Effector memory CD8-positive, alpha-beta T cell (primary cell): ENCODE results near the gene FLNB.
A peak's percentile ranks its signal among the peaks of the same experiment; 100 is the strongest.
"Not testable (repeated sequence)": the region's sequence is repeated elsewhere in the genome, so short reads cannot be mapped to it uniquely, and the experiment has no call there.

ENCODE experiments used
- ATAC-seq: fragments of 150-1000 bp; cut with Tn5 transposase; replicated peaks from 2 replicates; pipeline ENCODE4 v1.10.0; 2021; ENCODE audit warnings: mild to moderate bottlenecking, moderate library complexity
- DNase-seq, 3 experiments: peaks; one replicate each; pipeline ENCODE4 v3.0.0; 2021
- H3K27ac Mint-ChIP-seq, 2 donors: one replicate each; pipeline ENCODE4 v1.8.0; 2022; ENCODE audit warnings: mild to moderate bottlenecking in 2 of 2, mixed read lengths in 2 of 2, moderate library complexity in 2 of 2
- H3K27me3 Mint-ChIP-seq, 2 donors: one replicate each; pipeline ENCODE4 v1.8.0; 2022; ENCODE audit warnings: mixed read lengths in 2 of 2
- H3K36me3 Mint-ChIP-seq: one replicate; pipeline ENCODE4 v1.8.0; 2022; ENCODE audit warnings: mild to moderate bottlenecking, moderate library complexity, mixed read lengths; ENCODE audit not compliant: insufficient read depth
- H3K4me1 Mint-ChIP-seq, 2 donors: one replicate each; pipeline ENCODE4 v1.8.0; 2022; ENCODE audit warnings: low read depth in 2 of 2, mixed read lengths in 2 of 2
- H3K4me3 Mint-ChIP-seq, 2 donors: one replicate each; pipeline ENCODE4 v1.8.0; 2022; ENCODE audit warnings: mild to moderate bottlenecking in 2 of 2, mixed read lengths in 2 of 2, moderate library complexity in 2 of 2
- H3K9me3 Mint-ChIP-seq, 2 donors: one replicate each; pipeline ENCODE4 v1.8.0; 2022; ENCODE audit warnings: mixed read lengths in 2 of 2

The FLNB gene

GRCh38 chr3:57989198-57989597 is 19.0 kb upstream of the FLNB start:
- not testable (repeated sequence) for H3K27me3 Mint-ChIP-seq, ATAC-seq, H3K4me1 Mint-ChIP-seq, H3K9me3 Mint-ChIP-seq, DNase-seq, H3K4me3 Mint-ChIP-seq, H3K36me3 Mint-ChIP-seq, H3K27ac Mint-ChIP-seq

- no peaks in the 10 kb centered on the region for H3K36me3 Mint-ChIP-seq
- no peaks in the 10 kb centered on the region for H3K4me1 Mint-ChIP-seq
- H3K27me3 Mint-ChIP-seq, result no peaks in the 10 kb centered on the region
- H3K4me3 Mint-ChIP-seq, result no peak overlapping the region
- no peaks in the 10 kb centered on the region for H3K9me3 Mint-ChIP-seq
- ATAC-seq, result no peak
- no peak for DNase-seq
- H3K27ac Mint-ChIP-seq, result no peak overlapping the region
Observed at GRCh38 chr3:57989646-57990045, 18.6 kb upstream of the FLNB start.

GRCh38 chr3:57992452-57993213 is 15.6 kb upstream of the FLNB start:
- DNase-seq, result no peak
- Mint-ChIP-seq H3K27me3 (no peaks in the 10 kb centered on the region), H3K27ac (no peak overlapping the region), H3K36me3 (no peaks in the 10 kb centered on the region), H3K9me3 (no peaks in the 10 kb centered on the region), H3K4me3 (no peak overlapping the region), H3K4me1 (no peaks in the 10 kb centered on the region)
- ATAC-seq, result no peak

GRCh38 chr3:57998366-57999283 is 9.6 kb upstream of the FLNB start:
- H3K4me3 Mint-ChIP-seq, result peak overlapping the region; percentile 36 to 61
- peaks cover 8 to 11% of the 10 kb centered on the region in 2 donors for H3K4me1 Mint-ChIP-seq
- H3K27ac Mint-ChIP-seq, result peak overlapping the region; percentile 14 to 93
- ATAC-seq (peak; percentile 17), DNase-seq (no peak)
- no peaks in the 10 kb centered on the region for H3K36me3 Mint-ChIP-seq
- H3K9me3 Mint-ChIP-seq, result no peaks in the 10 kb centered on the region
- no peaks in the 10 kb centered on the region for H3K27me3 Mint-ChIP-seq

DNA sequence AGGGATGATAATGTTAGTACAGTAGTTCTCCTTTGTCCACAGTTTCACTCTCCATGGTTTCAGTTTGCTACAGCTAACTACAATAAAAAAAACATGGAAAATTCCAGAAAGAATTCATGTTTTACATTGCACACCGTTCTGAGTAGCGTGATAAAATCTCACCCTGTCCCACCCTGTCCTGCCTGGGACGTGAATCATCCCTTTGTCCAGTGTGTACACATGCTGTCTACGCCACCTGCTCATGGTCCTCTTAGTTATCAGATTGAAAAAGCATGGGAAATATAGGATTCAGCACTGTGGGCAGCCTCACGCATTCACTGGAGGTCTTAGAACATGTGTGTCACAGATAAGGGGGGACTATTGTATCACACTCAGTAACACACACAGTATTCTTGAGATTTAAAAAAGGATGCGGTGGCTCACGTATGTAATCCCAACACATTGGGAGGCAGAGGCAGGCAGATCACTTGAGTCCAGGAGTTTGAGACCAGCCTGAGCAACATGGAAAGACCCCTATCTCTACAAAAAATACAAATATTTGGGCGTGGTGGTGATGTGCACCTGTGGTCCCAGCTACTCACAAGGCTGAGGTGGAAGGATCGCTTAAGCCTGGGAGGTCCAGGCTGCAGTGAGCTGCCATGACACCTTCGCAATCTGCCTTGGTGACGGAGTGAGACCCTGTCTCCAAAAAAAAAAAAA is 8.7 kb upstream of the FLNB start:
- Mint-ChIP-seq H3K27ac (no peak overlapping the region), H3K27me3 (no peaks in the 10 kb centered on the region), H3K4me1 (peaks cover 8 to 11% of the 10 kb centered on the region in 2 donors), H3K9me3 (no peaks in the 10 kb centered on the region), H3K36me3 (no peaks in the 10 kb centered on the region), H3K4me3 (no peak overlapping the region)
- ATAC-seq, result no peak
- no peak for DNase-seq

GRCh38 chr3:58000306-58001085 is 7.7 kb upstream of the FLNB start:
- DNase-seq (no peak), ATAC-seq (no peak)
- no peaks in the 10 kb centered on the region for H3K27me3 Mint-ChIP-seq
- no peak overlapping the region for H3K27ac Mint-ChIP-seq
- no peaks in the 10 kb centered on the region for H3K9me3 Mint-ChIP-seq
- no peak overlapping the region for H3K4me3 Mint-ChIP-seq
- peaks cover 8 to 11% of the 10 kb centered on the region in 2 donors for H3K4me1 Mint-ChIP-seq
- H3K36me3 Mint-ChIP-seq, result no peaks in the 10 kb centered on the region

DNA sequence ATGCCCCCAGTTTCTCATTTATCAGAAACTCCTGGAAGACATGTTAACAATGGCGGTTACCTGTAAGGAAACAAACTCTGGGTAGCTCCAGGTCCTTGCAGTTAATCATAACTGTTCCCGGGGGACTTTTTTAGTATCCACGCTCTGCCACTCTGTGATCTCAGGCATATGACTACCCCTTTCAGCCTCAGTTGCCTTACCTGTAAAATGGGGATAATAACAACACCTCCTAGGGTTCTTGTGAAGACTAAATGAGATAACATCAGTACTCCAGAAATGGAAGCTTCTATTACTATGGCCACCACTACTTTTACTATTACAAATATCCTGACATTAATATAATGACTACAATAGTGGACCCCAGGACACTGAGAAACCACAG is 7.1 kb upstream of the FLNB start:
- Mint-ChIP-seq H3K27ac (no peak overlapping the region), H3K4me3 (no peak overlapping the region), H3K27me3 (no peaks in the 10 kb centered on the region), H3K4me1 (peaks cover 8 to 11% of the 10 kb centered on the region in 2 donors), H3K36me3 (no peaks in the 10 kb centered on the region), H3K9me3 (no peaks in the 10 kb centered on the region)
- ATAC-seq, result no peak
- no peak for DNase-seq

- Mint-ChIP-seq H3K4me1 (peaks cover 8 to 11% of the 10 kb centered on the region in 2 donors), H3K9me3 (no peaks in the 10 kb centered on the region), H3K27me3 (no peaks in the 10 kb centered on the region), H3K27ac (no peak overlapping the region), H3K36me3 (no peaks in the 10 kb centered on the region), H3K4me3 (no peak overlapping the region)
- no peak for DNase-seq
- ATAC-seq, result no peak
Observed at GRCh38 chr3:58001979-58002378, 6.2 kb upstream of the FLNB start.

DNA sequence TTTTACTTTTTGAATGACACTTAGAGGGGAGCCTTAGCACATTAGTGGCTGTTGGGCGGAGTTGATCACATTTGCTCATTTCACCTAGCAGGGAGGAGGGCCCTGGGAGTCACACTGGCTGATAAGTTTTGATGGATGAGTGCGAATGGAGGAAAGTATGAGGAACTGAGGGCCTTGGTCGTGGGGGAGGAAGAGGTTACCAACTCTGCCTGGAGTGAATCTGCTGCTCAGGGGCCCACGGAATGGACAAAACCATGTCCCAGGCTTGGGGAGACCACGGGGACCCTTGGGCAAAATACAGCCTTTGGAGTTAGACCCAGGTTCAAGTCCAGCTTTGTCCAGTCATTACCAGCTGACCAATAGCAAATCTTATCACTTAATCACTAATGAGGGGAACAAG is 5.1 kb upstream of the FLNB start:
- H3K4me1 Mint-ChIP-seq, result peaks cover 8 to 13% of the 10 kb centered on the region in 2 donors
- H3K27ac Mint-ChIP-seq, result no peak overlapping the region
- ATAC-seq (no peak), DNase-seq (no peak)
- H3K27me3 Mint-ChIP-seq, result no peaks in the 10 kb centered on the region
- no peaks in the 10 kb centered on the region for H3K36me3 Mint-ChIP-seq
- no peak overlapping the region for H3K4me3 Mint-ChIP-seq
- H3K9me3 Mint-ChIP-seq, result no peaks in the 10 kb centered on the region

GRCh38 chr3:58004973-58005372 is 3.2 kb upstream of the FLNB start:
- no peak overlapping the region for H3K27ac Mint-ChIP-seq
- no peak overlapping the region for H3K4me3 Mint-ChIP-seq
- no peaks in the 10 kb centered on the region for H3K9me3 Mint-ChIP-seq
- ATAC-seq, result no peak
- peaks cover 10 to 12% of the 10 kb centered on the region in 2 donors for H3K4me1 Mint-ChIP-seq
- no peaks in the 10 kb centered on the region for H3K27me3 Mint-ChIP-seq
- peaks cover 10% of the 10 kb centered on the region for H3K36me3 Mint-ChIP-seq
- DNase-seq, result no peak

DNA sequence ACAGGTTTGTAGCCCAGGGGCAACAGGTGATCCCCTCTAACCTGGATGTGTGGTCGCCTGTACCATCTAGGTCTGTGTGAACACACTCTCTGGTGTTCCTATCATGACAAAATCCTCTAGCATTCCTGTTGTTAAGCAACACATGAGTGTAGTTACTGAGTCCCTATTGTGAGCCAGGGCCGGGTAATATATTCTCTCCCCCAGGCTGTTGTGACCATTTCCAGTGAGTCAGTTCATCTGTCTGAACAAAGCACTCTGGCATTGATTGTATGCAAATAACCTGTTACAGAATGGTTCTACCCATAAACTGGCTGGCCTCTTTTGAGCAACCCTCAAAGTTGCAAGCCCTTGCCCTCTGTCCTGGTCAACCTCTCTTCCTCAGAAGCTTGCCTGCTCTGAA is 2.6 kb upstream of the FLNB start:
- peaks cover 12% of the 10 kb centered on the region in 2 donors for H3K4me1 Mint-ChIP-seq
- H3K36me3 Mint-ChIP-seq, result peaks cover 10% of the 10 kb centered on the region
- H3K9me3 Mint-ChIP-seq, result no peaks in the 10 kb centered on the region
- DNase-seq (no peak), ATAC-seq (no peak)
- H3K27me3 Mint-ChIP-seq, result no peaks in the 10 kb centered on the region
- H3K27ac Mint-ChIP-seq, result no peak overlapping the region
- H3K4me3 Mint-ChIP-seq, result no peak overlapping the region

- Mint-ChIP-seq H3K27me3 (no peaks in the 10 kb centered on the region), H3K4me3 (peak overlapping the region; percentile 17 to 23), H3K27ac (no peak overlapping the region), H3K9me3 (no peaks in the 10 kb centered on the region), H3K36me3 (peaks cover 10% of the 10 kb centered on the region), H3K4me1 (peaks cover 16 to 17% of the 10 kb centered on the region in 2 donors)
- no peak for DNase-seq
- no peak for ATAC-seq
Observed at GRCh38 chr3:58006661-58007060, 1.6 kb upstream of the FLNB start.
